HG02870 (cell line): ENCODE data around the gene MYH9.

Experiments
- ATAC-seq: cut with Tn5 transposase; IDR thresholded peaks from one replicate; pipeline ENCODE4 v1.9.1; 2021; ENCODE audit warnings: mild to moderate bottlenecking, moderate library complexity; ENCODE audit not compliant: unreplicated experiment

Gene MYH9

GRCh38 chr22:36332623-36333332 is 55.0 kb downstream of the MYH9 start:
- no peak for ATAC-seq

- no peak for ATAC-seq
Measured at GRCh38 chr22:36331912-36332622, 55.7 kb downstream of the MYH9 start.

GRCh38 chr22:36331306-36331911 is 56.4 kb downstream of the MYH9 start:
- ATAC-seq: peak; percentile 61

- no peak for ATAC-seq
Measured at GRCh38 chr22:36330655-36331305, 57.0 kb downstream of the MYH9 start.

GRCh38 chr22:36330127-36330526 is 57.6 kb downstream of the MYH9 start:
- ATAC-seq: no peak

- no peak for ATAC-seq
Measured at GRCh38 chr22:36329254-36330078, 58.3 kb downstream of the MYH9 start.

- no peak for ATAC-seq
Measured at GRCh38 chr22:36328635-36329253, 59.0 kb downstream of the MYH9 start.

- ATAC-seq: no peak
Measured at GRCh38 chr22:36327922-36328551, 59.7 kb downstream of the MYH9 start.

GRCh38 chr22:36326178-36327161 is 61.3 kb downstream of the MYH9 start:
- ATAC-seq: no peak

- ATAC-seq: no peak
Measured at GRCh38 chr22:36325154-36326031, 62.4 kb downstream of the MYH9 start.

- no peak for ATAC-seq
Measured at GRCh38 chr22:36324414-36324813, 63.4 kb downstream of the MYH9 start.

GRCh38 chr22:36323855-36324331 is 63.9 kb downstream of the MYH9 start:
- ATAC-seq: no peak

- no peak for ATAC-seq
Measured at GRCh38 chr22:36323182-36323854, 64.4 kb downstream of the MYH9 start.

GRCh38 chr22:36322602-36322915 is 65.2 kb downstream of the MYH9 start:
- no peak for ATAC-seq

- no peak for ATAC-seq
Measured at GRCh38 chr22:36321797-36322601, 65.8 kb downstream of the MYH9 start.

- ATAC-seq: no peak
Measured at GRCh38 chr22:36320553-36320952, 67.2 kb downstream of the MYH9 start.
